Thoracic aorta (tissue), 2 donors: ENCODE results near the gene OTOS. TPM values are rescaled to one million over a fixed set of nuclear protein-coding genes. Genes with fewer than 3 reads are reported as not detected.

Experiments used
- ATAC-seq: fragments of 150-250 bp; one replicate; pipeline ENCODE4 v1.8.0; 2017; ENCODE audit warnings: low read depth; ENCODE audit not compliant: insufficient number of reproducible peaks, low FRiP score
- DNase-seq: peaks from one replicate; pipeline ENCODE4 v3.0.0-alpha.2; 2020; ENCODE audit warnings: low spot score
- H3K27ac ChIP-seq, 2 donors: fragments of 200-600 bp; sonication (generic); 1 replicate in 1 of 2; 2 replicates in 1 of 2; pipeline ENCODE4 v1.5.1; 2016; ENCODE audit warnings: mild to moderate bottlenecking in 2 of 2, moderate library complexity in 2 of 2
- H3K27me3 ChIP-seq: fragments of 200-600 bp; sonication (generic); replicated peaks from 2 replicates; pipeline ENCODE4 v1.6.0; 2016; ENCODE audit warnings: mild to moderate bottlenecking; ENCODE audit not compliant: insufficient read depth
- H3K36me3 ChIP-seq: fragments of 200-600 bp; sonication (generic); one replicate; pipeline ENCODE4 v1.5.1; 2016
- H3K4me1 ChIP-seq, 2 donors: fragments of 200-600 bp; sonication (generic); 1 replicate in 1 of 2; 2 replicates in 1 of 2; pipeline versions ENCODE4 v1.5.1 to v1.6.0; 2016; ENCODE audit warnings: low read depth in 2 of 2, mild to moderate bottlenecking in 1 of 2; ENCODE audit not compliant: control insufficient read depth in 1 of 2
- H3K4me3 ChIP-seq: fragments of 200-600 bp; sonication (generic); 2 replicates; pipeline ENCODE4 v1.5.1; 2016; ENCODE audit warnings: mild to moderate bottlenecking
- H3K9me3 ChIP-seq: fragments of 200-600 bp; sonication (generic); 2 replicates; pipeline ENCODE4 v1.5.1; 2016
- total RNA-seq, 2 donors: library from RNA; depleted of rRNA; stranded (reverse); fragments of >200 nt; gene quantifications; one replicate each; pipeline versions ENCODE4 v1.1.0 to v1.2.3, GENCODE V29; 2016
- TF ChIP-seq, protein P1 (sequence below): fragments of 200-600 bp; sonication (generic); IDR thresholded peaks from one replicate; pipeline ENCODE4 v1.5.1; 2019; ENCODE audit warnings: antibody characterized with exemption

Gene OTOS
- total RNA-seq, 2 donors from 2014 or later: not detected

DNA sequence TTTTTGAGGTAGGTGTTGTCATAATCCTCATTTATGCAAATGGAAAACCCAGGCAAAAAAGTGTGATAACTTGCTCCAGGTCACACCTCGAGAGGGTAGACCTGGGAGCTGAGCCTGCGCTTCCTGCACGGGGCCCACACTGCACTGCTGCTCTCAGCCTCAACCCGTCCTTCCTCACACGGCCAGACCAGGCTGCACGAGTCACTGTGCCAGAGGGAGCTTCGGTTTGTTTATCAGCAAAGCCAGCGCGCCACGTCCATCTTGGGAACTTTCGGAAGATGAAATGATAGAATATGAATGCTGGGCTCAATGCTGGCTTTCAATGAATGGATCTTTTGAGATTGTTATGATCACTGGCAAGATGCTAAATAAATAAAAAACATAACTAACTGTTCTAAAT, 18.8 kb downstream of the OTOS start:
- no peak for ATAC-seq
- no peaks in the 10 kb centered on the region for H3K27me3 ChIP-seq
- H3K4me1 ChIP-seq: no peaks in the 10 kb centered on the region
- DNase-seq: no peak
- H3K4me3 ChIP-seq: no peak overlapping the region
- no peak overlapping the region for H3K27ac ChIP-seq
- no peaks in the 10 kb centered on the region for H3K36me3 ChIP-seq
- no peaks in the 10 kb centered on the region for H3K9me3 ChIP-seq
- TF ChIP-seq, protein P1, sequence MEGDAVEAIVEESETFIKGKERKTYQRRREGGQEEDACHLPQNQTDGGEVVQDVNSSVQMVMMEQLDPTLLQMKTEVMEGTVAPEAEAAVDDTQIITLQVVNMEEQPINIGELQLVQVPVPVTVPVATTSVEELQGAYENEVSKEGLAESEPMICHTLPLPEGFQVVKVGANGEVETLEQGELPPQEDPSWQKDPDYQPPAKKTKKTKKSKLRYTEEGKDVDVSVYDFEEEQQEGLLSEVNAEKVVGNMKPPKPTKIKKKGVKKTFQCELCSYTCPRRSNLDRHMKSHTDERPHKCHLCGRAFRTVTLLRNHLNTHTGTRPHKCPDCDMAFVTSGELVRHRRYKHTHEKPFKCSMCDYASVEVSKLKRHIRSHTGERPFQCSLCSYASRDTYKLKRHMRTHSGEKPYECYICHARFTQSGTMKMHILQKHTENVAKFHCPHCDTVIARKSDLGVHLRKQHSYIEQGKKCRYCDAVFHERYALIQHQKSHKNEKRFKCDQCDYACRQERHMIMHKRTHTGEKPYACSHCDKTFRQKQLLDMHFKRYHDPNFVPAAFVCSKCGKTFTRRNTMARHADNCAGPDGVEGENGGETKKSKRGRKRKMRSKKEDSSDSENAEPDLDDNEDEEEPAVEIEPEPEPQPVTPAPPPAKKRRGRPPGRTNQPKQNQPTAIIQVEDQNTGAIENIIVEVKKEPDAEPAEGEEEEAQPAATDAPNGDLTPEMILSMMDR: no peak

- no peak for ATAC-seq
- TF ChIP-seq, protein P1: no peak
- no peaks in the 10 kb centered on the region for H3K4me1 ChIP-seq
- H3K27ac ChIP-seq: no peak overlapping the region
- H3K36me3 ChIP-seq: no peaks in the 10 kb centered on the region
- H3K9me3 ChIP-seq: no peaks in the 10 kb centered on the region
- H3K4me3 ChIP-seq: no peak overlapping the region
- no peak for DNase-seq
- no peaks in the 10 kb centered on the region for H3K27me3 ChIP-seq
These were observed 19.3 kb downstream of the OTOS start for GRCh38 chr2:240121190-240121589.

GRCh38 chr2:240114233-240114632, 26.2 kb downstream of the OTOS start:
- H3K27ac ChIP-seq: no peak overlapping the region
- no peak for DNase-seq
- no peak overlapping the region for H3K4me3 ChIP-seq
- H3K4me1 ChIP-seq: no peaks in the 10 kb centered on the region
- no peaks in the 10 kb centered on the region for H3K27me3 ChIP-seq
- H3K36me3 ChIP-seq: no peaks in the 10 kb centered on the region
- ATAC-seq: no peak
- TF ChIP-seq, protein P1: no peak
- H3K9me3 ChIP-seq: no peaks in the 10 kb centered on the region

- ATAC-seq (no peak), DNase-seq (no peak)
- Histone ChIP-seq H3K27me3 (no peaks in the 10 kb centered on the region), H3K4me1 (no peaks in the 10 kb centered on the region), H3K4me3 (no peak overlapping the region), H3K9me3 (no peaks in the 10 kb centered on the region), H3K27ac (no peak overlapping the region), H3K36me3 (no peaks in the 10 kb centered on the region)
- TF ChIP-seq, protein P1: no peak
These were observed 27.4 kb downstream of the OTOS start for GRCh38 chr2:240112914-240113690.

DNA sequence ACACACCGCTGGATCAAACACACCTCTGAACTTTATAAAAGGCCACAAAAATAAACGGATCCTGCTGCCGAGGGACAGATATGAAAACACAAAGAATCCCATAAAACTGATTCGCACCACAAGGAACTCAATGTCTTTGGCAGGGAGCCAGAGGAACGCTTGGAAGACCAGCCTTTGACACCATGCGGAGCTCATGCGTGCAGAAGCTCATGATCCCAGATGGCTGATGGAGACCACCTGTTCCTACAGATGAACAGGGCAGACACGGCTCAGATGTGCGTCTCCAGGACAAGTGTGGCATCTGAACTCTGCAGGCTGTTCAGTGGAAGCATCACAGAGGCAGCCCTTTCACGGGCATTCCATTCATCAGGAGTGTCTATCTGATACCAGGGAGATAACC, 29.2 kb downstream of the OTOS start:
- TF ChIP-seq, protein P1: no peak
- Histone ChIP-seq H3K9me3 (no peaks in the 10 kb centered on the region), H3K27me3 (no peaks in the 10 kb centered on the region), H3K36me3 (no peaks in the 10 kb centered on the region), H3K4me1 (no peaks in the 10 kb centered on the region), H3K4me3 (no peak overlapping the region), H3K27ac (no peak overlapping the region)
- ATAC-seq (no peak), DNase-seq (no peak)
